ENCODE data around the gene PDXK. TPM values are rescaled to one million over a fixed set of nuclear protein-coding genes. Genes with fewer than 3 reads are reported as not detected.

The PDXK gene
- total RNA-seq, 1 experiment from 2014 or later: 88.2 TPM

DNA sequence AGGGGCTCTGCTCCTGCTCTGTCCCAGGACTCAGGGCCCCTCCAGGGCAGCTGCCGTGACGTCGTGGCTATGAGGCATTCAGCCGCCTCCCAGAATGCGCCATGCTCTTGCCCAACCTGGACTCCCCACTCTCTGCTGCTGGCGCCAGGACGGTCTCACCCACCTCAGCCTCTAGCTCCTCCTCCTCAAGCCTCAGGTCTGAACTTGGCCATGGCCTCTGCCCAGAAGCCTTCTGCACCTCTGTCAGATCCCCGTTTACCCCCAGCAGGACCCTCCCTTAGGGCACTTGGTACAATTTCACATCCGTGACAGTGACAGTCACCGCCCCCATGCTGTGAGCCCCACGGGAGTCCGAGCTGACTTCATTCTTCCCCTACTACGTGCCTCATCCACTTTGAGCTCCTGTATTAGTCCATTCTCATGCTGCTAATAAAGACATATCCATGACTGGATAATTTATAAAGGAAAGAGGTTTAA, 52.3 kb downstream of the PDXK start:
- in situ Hi-C loops (cut with HindIII; ENCODE audit: low sequenced_read_pairs): no loop called here

DNA sequence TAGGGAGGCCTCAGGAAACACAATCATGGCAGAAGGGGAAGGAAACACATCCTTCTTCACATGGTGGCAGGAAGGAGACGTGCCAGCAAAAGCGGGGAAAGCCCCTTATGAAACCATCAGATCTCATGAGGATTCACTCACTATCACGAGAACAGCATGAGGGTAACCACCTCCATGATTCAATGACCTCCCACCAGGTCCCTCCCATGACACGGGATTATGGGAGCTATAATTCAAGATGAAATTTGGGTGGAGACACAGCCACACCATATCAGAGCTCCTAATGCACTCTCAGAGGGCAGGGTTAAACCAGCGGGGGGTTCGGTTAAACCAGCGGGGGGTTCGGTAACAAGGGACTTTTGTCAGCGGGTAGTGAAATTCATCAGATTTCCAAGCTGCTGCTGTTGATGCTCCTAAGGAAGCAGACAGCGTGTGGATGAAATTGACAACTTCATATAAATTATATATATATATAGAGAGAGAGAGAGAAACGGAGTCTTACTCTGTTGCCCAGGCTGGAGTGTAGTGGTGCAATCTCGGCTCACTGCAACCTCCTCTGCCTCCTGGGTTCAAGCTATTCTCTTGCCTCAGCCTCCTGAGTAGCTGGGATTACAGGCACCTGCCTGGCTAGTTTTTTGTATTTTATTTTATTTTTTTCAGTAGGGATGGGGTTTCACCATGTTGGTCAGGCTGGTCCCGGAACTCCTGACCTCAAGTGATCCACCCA, 52.9 kb downstream of the PDXK start:
- no peak for DNase-seq (ENCODE audit: low spot score)
- in situ Hi-C loops (cut with HindIII; ENCODE audit: low sequenced_read_pairs): no loop called here

More for the DNA sequence above, 52.3 kb downstream of the PDXK start:
- no peak for DNase-seq (ENCODE audit: low spot score)

DNA sequence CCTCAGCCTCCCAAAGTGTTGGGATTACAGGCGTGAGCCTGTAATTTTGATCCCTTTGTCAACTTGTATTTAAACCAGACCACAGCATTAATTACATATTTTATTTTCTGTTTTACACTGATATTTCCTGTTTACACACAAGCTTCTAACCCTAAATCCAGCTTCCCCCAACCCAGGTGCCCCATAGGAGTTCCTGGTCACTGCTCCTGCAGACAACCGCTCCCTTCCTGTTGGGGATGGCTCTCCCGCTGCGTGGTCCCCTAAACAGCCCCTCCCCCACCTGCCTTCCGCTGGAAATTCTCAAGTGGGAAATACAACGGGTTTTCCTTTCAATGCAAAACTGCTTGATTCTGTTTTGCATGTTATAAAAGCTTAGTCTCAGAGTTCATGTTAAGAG, 53.5 kb downstream of the PDXK start:
- DNase-seq (ENCODE audit: low spot score): no peak
- in situ Hi-C loops (cut with HindIII; ENCODE audit: low sequenced_read_pairs): no loop called here

DNA sequence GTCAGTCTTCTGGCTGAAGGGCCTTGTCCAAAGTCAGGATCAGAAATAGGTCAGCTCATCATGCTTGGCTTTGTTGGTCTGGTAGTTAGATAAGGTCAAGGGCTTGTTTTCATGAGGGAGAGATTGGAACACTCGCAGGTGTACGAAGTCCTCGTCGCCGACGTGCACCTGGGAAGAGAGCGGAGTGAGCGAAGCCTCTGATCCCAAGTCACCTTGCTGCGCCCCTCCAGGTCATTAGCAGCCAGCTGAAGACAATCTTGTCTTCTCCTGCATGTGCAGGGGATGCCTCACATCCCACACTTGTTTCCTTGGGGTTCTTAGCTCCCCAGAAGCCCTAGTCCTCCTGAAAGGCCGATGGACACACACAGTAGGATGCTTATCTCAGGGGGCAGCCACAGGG, 55.2 kb downstream of the PDXK start:
- DNase-seq (ENCODE audit: low spot score): no peak
- in situ Hi-C loops (cut with HindIII; ENCODE audit: low sequenced_read_pairs): no loop called here

DNA sequence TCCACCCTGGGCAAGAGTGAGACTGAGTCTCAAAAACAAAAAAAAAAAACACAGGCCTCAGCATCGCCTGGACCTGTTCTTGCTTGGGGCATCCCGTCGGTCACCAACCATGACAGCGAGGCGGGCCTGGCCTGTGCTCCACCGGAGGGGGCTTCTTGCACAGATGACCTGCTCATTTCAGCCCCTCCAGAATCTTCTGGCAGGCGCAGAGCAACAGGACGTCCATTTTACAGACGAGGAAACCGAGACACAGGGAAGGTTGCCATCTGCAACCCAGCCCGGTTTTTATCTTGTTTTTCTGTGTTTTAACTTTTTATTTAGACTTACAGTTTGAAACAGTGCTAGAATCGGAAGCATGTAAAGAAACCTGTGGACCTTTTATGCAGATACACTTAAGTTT, 56.3 kb downstream of the PDXK start:
- in situ Hi-C loops (cut with HindIII; ENCODE audit: low sequenced_read_pairs): no loop called here
- no peak for DNase-seq (ENCODE audit: low spot score)

DNA sequence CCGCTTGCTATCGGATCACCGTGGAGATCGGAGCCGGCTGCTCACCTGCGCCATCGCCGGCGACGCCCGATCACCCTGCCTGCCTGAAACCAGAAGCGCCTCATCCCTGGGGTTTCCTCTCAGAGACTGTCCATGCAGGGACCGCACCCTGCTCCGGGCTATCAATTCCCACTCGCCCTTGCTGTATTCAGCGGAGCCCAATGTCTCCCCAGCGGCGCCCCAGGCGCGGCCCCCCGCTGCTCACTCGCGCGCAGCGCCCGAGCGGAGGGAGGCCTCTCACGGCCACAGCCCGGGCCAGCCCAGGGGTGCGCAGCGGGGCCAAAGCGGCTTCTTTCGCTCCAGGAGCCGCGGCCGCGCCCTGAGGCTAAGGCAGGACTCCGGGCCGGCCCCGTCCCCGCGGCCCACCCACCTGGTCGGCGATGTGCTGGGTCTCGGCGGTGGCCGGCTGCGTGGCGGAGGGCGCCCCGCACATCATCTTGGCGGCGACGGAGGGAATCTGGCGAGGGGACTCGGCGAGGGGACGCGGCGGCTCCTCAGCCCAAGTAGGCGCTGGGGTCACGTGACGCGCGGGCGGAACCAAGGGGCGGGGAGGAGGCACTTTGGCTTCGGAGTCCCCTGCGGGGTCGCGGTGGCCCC, 57.0 kb downstream of the PDXK start, which contains the start of gene CSTB:
TSS of gene CSTB (minus strand) at position 514 of the 636 bp plus-strand sequence. CDS start at position 475, 39 bp downstream.
- in situ Hi-C loops (cut with HindIII; ENCODE audit: low sequenced_read_pairs): no loop called here
- peak; percentile 78 for DNase-seq (ENCODE audit: low spot score)

DNA sequence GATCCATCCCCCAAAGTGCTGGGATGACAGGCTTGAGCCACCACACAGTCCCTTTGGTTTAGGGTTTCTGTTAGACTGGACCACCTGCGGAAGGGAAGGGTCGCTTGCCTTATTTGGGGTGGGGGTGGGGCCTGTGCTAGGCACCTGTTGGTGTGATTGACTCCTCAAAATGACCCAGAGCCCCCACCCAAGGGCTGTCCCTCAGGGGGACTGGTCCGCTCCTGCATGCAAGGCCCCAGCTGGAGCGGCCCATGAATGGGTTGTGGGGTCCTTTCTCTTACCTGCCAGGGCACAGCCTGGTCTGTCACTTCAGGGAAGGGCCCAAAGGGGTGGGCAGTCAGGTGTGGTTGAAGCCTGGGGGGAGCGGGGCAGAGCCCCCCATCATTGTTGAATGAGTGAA, 59.0 kb downstream of the PDXK start:
- in situ Hi-C loops (cut with HindIII; ENCODE audit: low sequenced_read_pairs): no loop called here

DNA sequence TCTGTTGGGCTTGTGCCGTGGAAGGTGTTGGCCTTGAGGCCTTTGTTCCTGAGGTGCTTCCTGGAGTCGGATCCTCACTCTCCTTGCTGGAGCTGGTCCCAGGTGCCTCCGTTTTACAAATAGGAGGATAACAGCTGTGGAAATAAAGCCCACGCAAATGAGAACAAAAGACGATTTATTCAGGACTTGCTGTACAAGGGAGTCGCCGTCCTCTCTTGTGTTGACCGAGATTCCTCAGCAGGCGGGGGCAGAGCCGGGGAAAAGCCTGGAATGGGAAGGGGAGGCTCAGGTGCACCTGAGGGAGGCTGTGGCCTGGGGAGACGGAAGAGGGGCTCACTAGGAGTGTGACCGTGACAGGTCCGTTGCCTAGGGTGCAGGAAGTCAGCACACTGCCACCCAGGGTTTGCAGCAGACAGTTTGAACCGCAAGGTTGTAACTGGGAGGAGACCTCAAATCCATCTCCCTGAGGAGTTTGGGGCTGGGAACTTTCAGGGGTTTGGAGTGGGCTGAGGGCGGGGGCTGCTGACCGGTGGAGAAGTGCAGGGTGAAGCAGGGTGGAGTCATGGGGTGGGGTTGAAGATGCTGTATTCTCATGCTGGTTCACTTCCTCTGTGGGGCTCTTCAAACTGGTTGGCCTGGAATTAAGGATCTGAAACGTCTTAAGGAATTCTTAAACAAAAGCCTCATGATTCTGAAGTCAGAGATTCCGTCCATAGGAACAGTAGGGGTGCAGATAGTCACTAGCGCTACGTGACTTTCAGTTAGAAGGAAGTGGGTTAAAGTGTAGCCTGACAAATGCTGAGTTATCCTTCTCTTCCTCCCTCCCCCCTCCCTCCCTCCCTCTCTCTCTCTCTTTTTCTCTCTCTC, 59.8 kb downstream of the PDXK start:
- in situ Hi-C loops (cut with HindIII; ENCODE audit: low sequenced_read_pairs): no loop called here
- peak; percentile 14 for DNase-seq (ENCODE audit: low spot score)

More for the DNA sequence above, 59.0 kb downstream of the PDXK start:
- DNase-seq (ENCODE audit: low spot score): no peak

DNA sequence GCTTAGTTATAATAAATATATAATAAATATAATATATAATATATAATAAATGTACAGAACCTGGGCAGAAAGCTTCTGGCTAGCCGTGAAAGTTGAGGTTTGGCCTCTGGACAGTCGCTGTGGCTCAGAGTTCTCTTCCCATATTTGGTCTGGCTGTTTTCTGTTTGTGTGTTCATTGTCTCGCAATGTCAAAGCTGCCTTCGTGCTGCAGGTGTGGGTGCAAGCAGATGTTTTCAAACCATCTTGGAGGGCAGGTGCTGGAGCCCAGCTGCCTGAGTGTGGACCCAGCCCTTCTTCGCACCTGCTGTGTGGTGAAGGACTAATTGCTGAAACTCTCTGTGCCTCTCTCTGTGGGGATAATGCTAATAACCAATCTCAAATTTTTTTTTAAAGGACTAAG, 60.7 kb downstream of the PDXK start:
- in situ Hi-C loops (cut with HindIII; ENCODE audit: low sequenced_read_pairs): no loop called here
- DNase-seq (ENCODE audit: low spot score): no peak

DNA sequence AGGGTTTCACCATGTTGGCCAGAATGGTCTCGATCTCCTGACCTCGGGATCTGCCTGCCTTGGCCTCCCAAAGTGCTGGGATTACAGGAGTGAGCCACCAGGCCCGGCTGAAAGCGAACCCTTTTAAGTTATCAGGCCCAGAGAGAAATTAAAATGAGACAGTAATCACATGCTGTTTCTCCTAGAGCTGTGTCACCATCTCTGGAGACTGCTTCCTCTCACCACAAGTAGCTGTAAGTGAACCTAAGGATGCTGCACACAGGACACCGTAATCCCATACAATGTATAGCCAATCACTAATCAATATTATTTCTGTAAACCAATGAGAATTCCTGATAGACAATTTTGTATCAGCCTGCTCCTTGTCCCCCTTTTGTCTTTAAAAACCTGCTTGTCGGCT, 62.9 kb downstream of the PDXK start:
- in situ Hi-C loops (cut with HindIII; ENCODE audit: low sequenced_read_pairs): no loop called here

DNA sequence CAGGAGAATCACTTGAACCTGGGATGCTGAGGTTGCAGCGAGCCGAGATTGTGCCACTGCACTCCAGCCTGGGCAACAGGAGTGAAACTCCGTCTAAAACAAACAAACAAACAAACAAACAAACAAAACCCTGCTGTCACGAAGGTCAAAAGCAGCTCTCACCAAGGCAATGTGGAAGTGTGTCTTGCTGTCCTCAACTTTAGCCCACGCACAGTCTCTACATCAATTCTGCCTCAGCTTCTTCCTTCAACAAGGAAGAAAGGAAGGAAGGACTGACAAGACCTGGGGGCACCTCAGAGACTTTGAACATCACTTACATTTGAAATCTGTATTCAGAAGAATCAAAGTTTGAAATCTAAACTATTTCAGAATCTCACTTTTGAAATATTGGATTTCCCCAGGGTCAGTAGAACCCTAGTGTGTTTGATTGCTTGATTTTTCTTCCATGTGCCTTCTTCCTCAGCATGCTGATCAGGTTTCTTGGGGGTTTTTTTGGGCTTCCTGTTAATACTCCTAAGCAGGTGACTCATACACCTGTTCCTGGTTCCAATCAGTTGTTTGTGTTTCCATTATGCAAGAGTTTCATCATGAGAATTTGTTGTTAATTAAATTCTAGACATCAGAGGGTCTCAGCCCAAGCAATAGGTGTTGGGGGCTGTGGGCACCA, 63.6 kb downstream of the PDXK start:
- no peak for DNase-seq (ENCODE audit: low spot score)
- in situ Hi-C loops (cut with HindIII; ENCODE audit: low sequenced_read_pairs): no loop called here

More for the DNA sequence above, 62.9 kb downstream of the PDXK start:
- DNase-seq (ENCODE audit: low spot score): no peak

DNA sequence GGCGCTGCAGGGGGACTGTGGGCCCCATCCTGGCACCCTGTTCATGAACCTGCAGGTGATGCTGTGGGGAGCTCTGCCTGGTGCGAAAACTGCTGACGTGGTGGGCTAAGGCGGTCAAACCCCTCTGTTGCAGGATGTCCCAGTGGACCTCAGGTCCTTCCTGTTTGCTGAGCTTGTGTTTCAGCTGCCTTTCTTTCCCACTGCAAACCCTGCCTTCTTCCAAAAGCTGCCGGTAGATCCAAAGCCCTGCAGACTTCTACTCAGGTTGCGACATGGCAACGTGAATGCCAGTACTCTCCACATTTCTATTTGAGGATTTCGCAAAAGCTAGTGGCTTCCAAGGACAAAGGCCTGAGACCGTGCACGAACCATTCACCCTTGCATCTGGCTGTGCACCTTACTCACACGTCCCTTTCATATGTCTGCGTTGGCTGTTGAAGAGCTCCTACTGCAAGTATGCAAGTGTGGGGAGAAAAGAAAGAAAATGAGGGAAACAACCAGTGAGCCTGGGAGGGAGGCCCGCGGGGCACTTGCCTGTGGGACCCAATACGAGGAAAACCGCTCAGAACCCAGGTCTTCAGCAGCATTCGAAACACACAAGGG, 64.3 kb downstream of the PDXK start:
- in situ Hi-C loops (cut with HindIII; ENCODE audit: low sequenced_read_pairs): no loop called here
- no peak for DNase-seq (ENCODE audit: low spot score)

DNA sequence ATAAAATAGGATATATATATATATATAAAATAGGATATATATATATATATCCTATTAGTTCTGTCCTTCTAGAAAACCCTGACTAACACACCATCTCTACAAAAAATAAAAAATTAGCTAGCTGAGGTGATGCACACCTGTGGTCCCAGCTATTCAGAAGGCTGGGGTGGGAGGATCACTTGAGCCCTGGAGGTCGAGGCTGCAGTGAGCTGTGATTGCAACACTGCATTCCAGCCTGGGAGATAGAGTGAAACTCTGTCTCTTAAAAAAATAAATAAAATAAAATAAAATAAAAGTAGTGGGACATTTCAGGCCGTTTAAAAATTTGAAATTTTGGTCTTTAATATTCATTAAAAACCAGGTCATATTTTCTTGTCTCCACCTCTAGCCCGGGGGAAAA, 66.2 kb downstream of the PDXK start:
- DNase-seq (ENCODE audit: low spot score): no peak
- in situ Hi-C loops (cut with HindIII; ENCODE audit: low sequenced_read_pairs): no loop called here

DNA sequence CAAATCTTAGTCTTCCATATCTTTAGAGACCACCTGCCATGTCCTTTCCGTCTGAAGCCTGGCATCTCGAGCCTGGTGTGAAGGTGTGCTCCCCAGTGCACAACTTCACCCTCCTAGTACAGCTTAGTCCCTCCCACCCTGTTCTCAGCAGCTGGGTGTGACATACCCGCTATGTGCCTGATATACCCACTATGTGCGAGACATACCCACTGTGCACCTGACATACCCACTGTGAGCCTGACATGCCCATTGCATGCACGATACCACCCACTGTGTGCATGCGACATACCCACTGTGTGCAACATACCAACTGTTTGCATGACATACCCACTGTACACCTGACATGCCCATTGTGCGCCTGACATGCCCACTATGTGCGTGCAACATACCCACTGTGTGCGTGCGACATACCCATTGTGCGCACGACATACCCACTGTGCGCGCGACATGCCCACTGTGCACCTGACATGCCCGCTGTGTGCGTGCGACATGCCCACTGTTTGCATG, 67.4 kb downstream of the PDXK start:
- no peak for DNase-seq (ENCODE audit: low spot score)
- in situ Hi-C loops (cut with HindIII; ENCODE audit: low sequenced_read_pairs): no loop called here

DNA sequence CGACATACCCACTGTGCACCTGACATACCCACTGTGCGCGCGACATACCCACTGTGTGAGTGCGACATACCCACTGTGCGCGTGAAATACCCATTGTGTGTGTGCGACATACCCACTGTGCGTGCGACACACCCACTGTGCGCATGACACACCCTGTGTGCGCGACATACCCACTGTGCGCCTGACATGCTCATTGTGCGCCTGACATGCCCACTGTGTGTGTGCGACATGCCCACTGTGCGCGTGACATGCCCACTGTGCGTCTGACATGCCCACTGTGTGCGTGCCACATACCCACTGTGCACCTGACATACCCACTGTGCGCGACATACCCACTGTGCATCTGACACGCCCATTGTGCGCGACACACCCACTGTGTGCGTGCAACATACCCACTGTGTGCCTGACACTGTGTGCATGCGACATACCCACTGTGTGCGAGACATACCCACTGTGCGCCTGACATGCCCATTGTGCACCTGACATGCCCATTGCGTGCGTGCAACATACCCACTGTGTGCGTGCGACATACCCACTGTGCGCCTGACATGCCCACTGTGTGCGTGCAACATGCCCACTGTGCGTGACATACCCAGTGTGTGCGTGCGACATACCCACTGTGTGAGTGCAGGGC, 68.0 kb downstream of the PDXK start:
- in situ Hi-C loops (cut with HindIII; ENCODE audit: low sequenced_read_pairs): no loop called here
- no peak for DNase-seq (ENCODE audit: low spot score)

DNA sequence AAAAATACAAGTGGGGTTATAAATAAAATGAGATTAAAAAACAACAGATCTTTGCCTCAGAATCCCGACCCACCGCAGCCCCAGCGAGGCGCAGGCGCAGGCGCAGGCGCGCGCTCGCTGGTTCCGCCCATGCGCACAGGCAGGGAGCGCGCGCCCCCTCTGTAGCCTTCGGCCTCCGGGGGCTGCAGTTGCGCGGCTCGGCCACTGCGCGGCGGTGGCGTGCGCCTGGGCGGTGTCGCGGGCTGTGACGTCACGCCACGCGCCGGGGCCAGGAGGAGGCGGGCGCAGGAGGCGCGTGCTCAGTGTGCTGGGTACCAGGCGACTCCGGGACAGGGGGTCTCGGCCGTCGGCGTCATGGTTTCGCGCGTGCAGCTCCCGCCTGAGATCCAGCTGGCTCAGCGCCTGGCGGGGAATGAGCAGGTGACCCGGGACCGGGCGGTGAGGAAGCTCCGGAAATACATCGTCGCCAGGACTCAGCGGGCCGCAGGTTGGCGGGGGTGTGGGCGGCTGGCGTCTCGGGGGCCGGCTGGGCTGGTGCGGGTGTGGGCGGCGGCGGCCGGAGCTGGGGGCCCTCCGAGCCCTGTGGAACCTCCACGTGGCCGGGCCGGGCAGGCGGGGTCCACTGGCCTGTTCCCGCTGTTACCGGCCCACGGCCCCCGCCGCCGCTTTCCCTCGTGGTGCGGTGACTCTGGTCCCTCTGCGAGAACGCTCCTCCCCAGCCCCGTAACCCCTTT, 70.5 kb downstream of the PDXK start, which contains the start of gene RRP1:
TSS of gene RRP1 (plus strand) at position 302 of the 734 bp plus-strand sequence. CDS start at position 355, 53 bp downstream.
- in situ Hi-C loops (cut with HindIII; ENCODE audit: low sequenced_read_pairs): no loop called here

DNA sequence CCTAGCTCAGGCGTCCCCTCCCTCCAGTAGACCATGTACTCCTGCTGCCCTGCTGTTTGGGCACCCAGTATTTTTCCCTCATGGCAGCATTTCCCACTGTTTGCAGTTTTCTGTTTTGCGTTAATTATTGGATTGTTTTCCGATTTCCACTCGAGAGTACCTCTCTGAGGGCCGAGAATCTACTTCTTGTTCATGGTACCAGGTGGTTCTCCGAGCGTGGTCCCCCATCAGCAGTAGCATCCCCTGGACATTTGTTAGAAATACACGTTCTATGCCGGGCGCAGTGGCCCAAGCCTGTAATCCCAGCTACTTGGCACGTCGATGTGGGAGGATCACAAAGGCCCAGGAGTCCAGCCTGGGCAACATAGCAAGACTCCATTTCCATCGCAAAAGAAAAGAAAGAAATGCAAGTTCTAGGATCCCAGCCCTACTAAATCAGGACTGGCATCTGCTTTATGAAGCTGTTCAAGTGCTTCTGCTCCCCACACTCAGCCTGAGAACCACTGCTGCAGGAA, 71.1 kb downstream of the PDXK start:
- in situ Hi-C loops (cut with HindIII; ENCODE audit: low sequenced_read_pairs): no loop called here
- peak; percentile 14 for DNase-seq (ENCODE audit: low spot score)

More for the DNA sequence above, 70.5 kb downstream of the PDXK start, which contains the start of gene RRP1:
- DNase-seq (ENCODE audit: low spot score): peak; percentile 84
